ENCODE measurements around the gene MBD3L2. TPM values are rescaled to one million over a fixed set of nuclear protein-coding genes. Genes with fewer than 3 reads are reported as not detected.
"Not testable (repeated sequence)": the region's sequence is repeated elsewhere in the genome, so short reads cannot be mapped to it uniquely, and the experiment has no call there.

The MBD3L2 gene
- total RNA-seq, 1 experiment from 2014 or later = not detected

- H3K4me1 ChIP-seq (replicated peaks); H3K27ac ChIP-seq; H3K4me3 ChIP-seq; H3K36me3 ChIP-seq; DNase-seq (ENCODE audit: low read depth in 1 of 2, low spot score in 2 of 2); H3K27me3 ChIP-seq (replicated peaks); H3K9me3 ChIP-seq (replicated peaks): not testable (repeated sequence)
Measured at GRCh38 chr19:7041563-7041962, 7.6 kb upstream of the MBD3L2 start.

GRCh38 chr19:7051421-7051820 is 2.3 kb downstream of the MBD3L2 start:
- not testable (repeated sequence) for H3K9me3 ChIP-seq (replicated peaks); H3K4me1 ChIP-seq (replicated peaks); H3K36me3 ChIP-seq; H3K27me3 ChIP-seq (replicated peaks); H3K27ac ChIP-seq; H3K4me3 ChIP-seq
- DNase-seq (ENCODE audit: low read depth in 1 of 2, low spot score in 2 of 2) = peak in 1 of 2 experiments; percentile 35

GRCh38 chr19:7052896-7053295 is 3.8 kb downstream of the MBD3L2 start:
- not testable (repeated sequence) for H3K4me1 ChIP-seq (replicated peaks); H3K4me3 ChIP-seq; H3K27me3 ChIP-seq (replicated peaks); H3K9me3 ChIP-seq (replicated peaks); H3K27ac ChIP-seq; H3K36me3 ChIP-seq; DNase-seq (ENCODE audit: low read depth in 1 of 2, low spot score in 2 of 2)

- not testable (repeated sequence) for H3K4me3 ChIP-seq; H3K27me3 ChIP-seq (replicated peaks); H3K27ac ChIP-seq; H3K36me3 ChIP-seq; H3K9me3 ChIP-seq (replicated peaks); H3K4me1 ChIP-seq (replicated peaks); DNase-seq (ENCODE audit: low read depth in 1 of 2, low spot score in 2 of 2)
Measured at GRCh38 chr19:7054635-7055368, 5.7 kb downstream of the MBD3L2 start.

- not testable (repeated sequence) for H3K4me1 ChIP-seq (replicated peaks); H3K4me3 ChIP-seq; H3K27me3 ChIP-seq (replicated peaks); H3K36me3 ChIP-seq; H3K27ac ChIP-seq; H3K9me3 ChIP-seq (replicated peaks); DNase-seq (ENCODE audit: low read depth in 1 of 2, low spot score in 2 of 2)
Measured at GRCh38 chr19:7055679-7056078, 6.6 kb downstream of the MBD3L2 start.

- not testable (repeated sequence) for H3K4me1 ChIP-seq (replicated peaks); H3K27ac ChIP-seq; H3K9me3 ChIP-seq (replicated peaks); H3K4me3 ChIP-seq; H3K36me3 ChIP-seq; H3K27me3 ChIP-seq (replicated peaks)
- peak in 1 of 2 experiments; percentile 21 for DNase-seq (ENCODE audit: low read depth in 1 of 2, low spot score in 2 of 2)
Measured at GRCh38 chr19:7056371-7056770, 7.2 kb downstream of the MBD3L2 start.

- H3K27me3 ChIP-seq (replicated peaks); H3K4me1 ChIP-seq (replicated peaks); DNase-seq (ENCODE audit: low read depth in 1 of 2, low spot score in 2 of 2); H3K36me3 ChIP-seq; H3K4me3 ChIP-seq; H3K9me3 ChIP-seq (replicated peaks); H3K27ac ChIP-seq: not testable (repeated sequence)
Measured at GRCh38 chr19:7058576-7058975, 9.5 kb downstream of the MBD3L2 start, which contains the start of gene MBD3L3. MBD3L3 (minus strand) TSS chr19:7058676; CDS start chr19:7058605, 71 bp downstream.

GRCh38 chr19:7059977-7060376 is 10.9 kb downstream of the MBD3L2 start:
- not testable (repeated sequence) for H3K4me3 ChIP-seq; H3K27me3 ChIP-seq (replicated peaks); H3K27ac ChIP-seq; H3K9me3 ChIP-seq (replicated peaks); DNase-seq (ENCODE audit: low read depth in 1 of 2, low spot score in 2 of 2); H3K4me1 ChIP-seq (replicated peaks); H3K36me3 ChIP-seq

GRCh38 chr19:7063339-7063738 is 14.2 kb downstream of the MBD3L2 start:
- Histone ChIP-seq H3K36me3 (no peaks in the 10 kb centered on the region), H3K27ac (no peak overlapping the region), H3K9me3 (replicated peaks) (no peaks in the 10 kb centered on the region), H3K4me1 (replicated peaks) (no peaks in the 10 kb centered on the region), H3K4me3 (no peak overlapping the region), H3K27me3 (replicated peaks) (no peaks in the 10 kb centered on the region)
- no peak for DNase-seq (ENCODE audit: low read depth in 1 of 2, low spot score in 2 of 2)

GRCh38 chr19:7063764-7064418 is 14.8 kb downstream of the MBD3L2 start:
- Histone ChIP-seq H3K36me3 (0 out of 2 replicates have a peak, but pooled peaks cover 2% of the 10 kb centered on the region), H3K4me3 (no peak overlapping the region), H3K4me1 (replicated peaks) (peaks cover 4% of the 10 kb centered on the region; the same call in 1 of the 2 replicates), H3K27me3 (replicated peaks) (no peaks in the 10 kb centered on the region), H3K9me3 (replicated peaks) (peaks cover 3% of the 10 kb centered on the region; the same call in 1 of the 2 replicates), H3K27ac (no peak overlapping the region)
- DNase-seq (ENCODE audit: low read depth in 1 of 2, low spot score in 2 of 2) = no peak

- H3K9me3 ChIP-seq (replicated peaks); H3K4me1 ChIP-seq (replicated peaks); H3K4me3 ChIP-seq; H3K27ac ChIP-seq; H3K27me3 ChIP-seq (replicated peaks): not testable (repeated sequence)
- DNase-seq (ENCODE audit: low read depth in 1 of 2, low spot score in 2 of 2) = peak in 1 of 2 experiments; percentile 58
- peaks cover 22% of the 10 kb centered on the region for H3K36me3 ChIP-seq
Measured at GRCh38 chr19:7067122-7067521, 18.0 kb downstream of the MBD3L2 start.

GRCh38 chr19:7067716-7068115 is 18.6 kb downstream of the MBD3L2 start:
- no peak for DNase-seq (ENCODE audit: low read depth in 1 of 2, low spot score in 2 of 2)
- peaks cover 28% of the 10 kb centered on the region for H3K36me3 ChIP-seq
- H3K4me3 ChIP-seq = no peak overlapping the region
- H3K27ac ChIP-seq = no peak overlapping the region
- peaks cover 9% of the 10 kb centered on the region for H3K9me3 ChIP-seq (replicated peaks)
- peaks cover 7% of the 10 kb centered on the region; the same call in 1 of the 2 replicates for H3K4me1 ChIP-seq (replicated peaks)
- no peaks in the 10 kb centered on the region for H3K27me3 ChIP-seq (replicated peaks)

- no peak overlapping the region for H3K27ac ChIP-seq
- peaks cover 7% of the 10 kb centered on the region; the same call in 1 of the 2 replicates for H3K4me1 ChIP-seq (replicated peaks)
- H3K36me3 ChIP-seq = peaks cover 35% of the 10 kb centered on the region
- H3K9me3 ChIP-seq (replicated peaks) = peaks cover 9% of the 10 kb centered on the region
- peak overlapping the region; percentile 79 for H3K4me3 ChIP-seq
- DNase-seq (ENCODE audit: low read depth in 1 of 2, low spot score in 2 of 2) = no peak
- no peaks in the 10 kb centered on the region for H3K27me3 ChIP-seq (replicated peaks)
Measured at GRCh38 chr19:7068599-7068998, 19.5 kb downstream of the MBD3L2 start.
